Stimulated activated CD4-positive, alpha-beta T cell treated with anti-CD3 and anti-CD28 coated beads, TNF-alpha, amount 100 ng/mL, for 1 hour (primary cell): Measurements from ENCODE around the gene STAT4.
A peak's percentile ranks its signal among the peaks of the same experiment; 100 is the strongest.

Experiments
- DNase-seq, 3 donors: peaks; one replicate each; pipeline ENCODE4 v3.0.0-alpha.2; 2020; ENCODE audit warnings: low read depth in 3 of 3, low spot score in 1 of 3

Gene STAT4, protein sequence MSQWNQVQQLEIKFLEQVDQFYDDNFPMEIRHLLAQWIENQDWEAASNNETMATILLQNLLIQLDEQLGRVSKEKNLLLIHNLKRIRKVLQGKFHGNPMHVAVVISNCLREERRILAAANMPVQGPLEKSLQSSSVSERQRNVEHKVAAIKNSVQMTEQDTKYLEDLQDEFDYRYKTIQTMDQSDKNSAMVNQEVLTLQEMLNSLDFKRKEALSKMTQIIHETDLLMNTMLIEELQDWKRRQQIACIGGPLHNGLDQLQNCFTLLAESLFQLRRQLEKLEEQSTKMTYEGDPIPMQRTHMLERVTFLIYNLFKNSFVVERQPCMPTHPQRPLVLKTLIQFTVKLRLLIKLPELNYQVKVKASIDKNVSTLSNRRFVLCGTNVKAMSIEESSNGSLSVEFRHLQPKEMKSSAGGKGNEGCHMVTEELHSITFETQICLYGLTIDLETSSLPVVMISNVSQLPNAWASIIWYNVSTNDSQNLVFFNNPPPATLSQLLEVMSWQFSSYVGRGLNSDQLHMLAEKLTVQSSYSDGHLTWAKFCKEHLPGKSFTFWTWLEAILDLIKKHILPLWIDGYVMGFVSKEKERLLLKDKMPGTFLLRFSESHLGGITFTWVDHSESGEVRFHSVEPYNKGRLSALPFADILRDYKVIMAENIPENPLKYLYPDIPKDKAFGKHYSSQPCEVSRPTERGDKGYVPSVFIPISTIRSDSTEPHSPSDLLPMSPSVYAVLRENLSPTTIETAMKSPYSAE

GRCh38 chr2:191150600-191151330, at the start of gene STAT4:
Gene STAT4, minus strand, starts transcription at chr2:191150994. Its CDS starts 2,791 bp downstream, at chr2:191148203.
- peak; percentile 42 to 52 (median 48) for DNase-seq

GRCh38 chr2:191199929-191200512, 49.2 kb upstream of the STAT4 start:
- DNase-seq, result no peak

DNA sequence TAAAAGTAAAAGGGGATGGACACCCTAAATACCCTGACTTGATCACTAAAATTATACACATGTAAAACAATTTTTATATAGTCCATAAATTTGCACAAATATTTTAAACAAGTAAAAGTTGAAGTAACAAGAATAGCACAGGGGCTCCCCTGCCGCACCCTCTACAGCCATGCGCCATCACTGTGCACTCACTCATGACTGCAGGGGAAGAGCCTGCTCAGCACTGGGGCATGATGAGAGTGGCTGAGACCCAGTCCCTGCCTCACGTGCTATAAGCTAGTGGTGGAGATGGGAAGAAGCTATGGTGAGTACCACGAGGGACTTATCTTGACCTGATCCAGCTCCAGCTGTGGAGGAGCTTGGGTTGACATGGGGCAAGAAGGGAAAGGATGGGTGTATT, 47.5 kb upstream of the STAT4 start:
- no peak for DNase-seq

GRCh38 chr2:191197096-191197495, 46.3 kb upstream of the STAT4 start:
- no peak for DNase-seq

GRCh38 chr2:191195021-191195420, 44.2 kb upstream of the STAT4 start:
- DNase-seq, result no peak

GRCh38 chr2:191190861-191191552, 40.2 kb upstream of the STAT4 start:
- no peak for DNase-seq

GRCh38 chr2:191190435-191190834, 39.6 kb upstream of the STAT4 start:
- DNase-seq, result no peak

- DNase-seq, result no peak
These were observed 38.4 kb upstream of the STAT4 start for GRCh38 chr2:191189112-191189635.

DNA sequence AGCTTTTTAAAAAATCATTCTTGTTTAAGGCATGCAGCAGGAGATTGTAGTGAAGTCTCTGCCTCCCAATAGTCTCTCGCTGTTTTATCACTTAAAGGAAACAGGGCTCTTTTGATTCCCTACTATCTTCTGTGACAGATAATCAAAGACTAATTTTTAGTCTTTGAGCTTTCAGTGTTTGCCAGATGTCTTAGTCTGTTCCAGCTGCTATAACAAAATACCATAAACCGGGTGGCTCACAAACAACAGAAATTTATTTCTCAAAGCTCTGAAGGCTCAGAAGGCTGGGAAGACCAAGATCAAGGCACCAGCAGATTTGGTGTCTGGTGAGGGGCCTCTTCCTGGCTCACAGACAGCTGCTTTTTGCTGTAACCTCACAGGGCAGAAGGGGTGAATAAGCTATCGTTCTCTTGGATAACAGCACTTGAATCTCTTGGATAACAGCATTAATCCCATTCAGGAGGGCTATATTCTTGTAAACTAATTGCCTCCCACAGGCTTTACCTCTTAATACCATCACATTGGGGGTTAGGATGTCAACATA, 37.8 kb upstream of the STAT4 start:
- DNase-seq, result no peak

DNA sequence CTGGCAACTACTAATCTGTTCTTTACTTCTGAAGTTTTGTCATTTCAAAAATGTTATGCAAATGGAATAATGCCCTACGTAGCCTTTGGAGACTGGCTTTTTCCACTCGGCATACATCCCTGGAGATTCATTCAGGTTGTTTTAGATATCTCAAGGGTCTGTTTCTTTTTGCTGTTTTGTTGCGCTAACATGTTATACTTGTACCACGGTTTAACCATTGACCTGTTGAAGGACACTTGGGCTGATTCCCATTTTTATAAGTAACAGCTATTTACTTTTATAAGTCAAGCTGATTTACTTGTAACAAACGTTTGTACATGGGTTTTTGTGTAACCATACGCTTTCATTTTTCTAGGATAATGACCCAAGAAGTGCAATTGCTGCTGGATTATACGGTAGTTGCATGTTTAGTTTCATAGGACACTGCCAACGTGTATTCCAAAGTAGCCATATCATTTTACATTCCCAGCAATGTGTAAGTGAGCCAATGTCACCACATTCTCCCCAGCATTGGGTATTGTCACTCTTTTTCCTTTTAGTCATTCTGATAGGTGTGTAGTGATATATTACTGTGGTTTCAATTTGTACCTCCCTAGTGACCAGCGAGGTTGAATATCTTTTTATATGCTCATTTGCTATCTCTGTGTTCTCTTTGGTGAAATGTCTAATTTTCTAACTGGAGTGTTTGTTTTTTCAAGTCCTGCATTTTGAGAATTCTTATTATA, 36.5 kb upstream of the STAT4 start:
- DNase-seq, result no peak

- DNase-seq, result no peak
These were observed 33.7 kb upstream of the STAT4 start for GRCh38 chr2:191184457-191184856.

GRCh38 chr2:191183516-191183915, 32.7 kb upstream of the STAT4 start:
- DNase-seq, result no peak

- DNase-seq, result no peak
These were observed 32.3 kb upstream of the STAT4 start for GRCh38 chr2:191183081-191183480.

GRCh38 chr2:191180713-191181112, 29.9 kb upstream of the STAT4 start:
- DNase-seq, result no peak

DNA sequence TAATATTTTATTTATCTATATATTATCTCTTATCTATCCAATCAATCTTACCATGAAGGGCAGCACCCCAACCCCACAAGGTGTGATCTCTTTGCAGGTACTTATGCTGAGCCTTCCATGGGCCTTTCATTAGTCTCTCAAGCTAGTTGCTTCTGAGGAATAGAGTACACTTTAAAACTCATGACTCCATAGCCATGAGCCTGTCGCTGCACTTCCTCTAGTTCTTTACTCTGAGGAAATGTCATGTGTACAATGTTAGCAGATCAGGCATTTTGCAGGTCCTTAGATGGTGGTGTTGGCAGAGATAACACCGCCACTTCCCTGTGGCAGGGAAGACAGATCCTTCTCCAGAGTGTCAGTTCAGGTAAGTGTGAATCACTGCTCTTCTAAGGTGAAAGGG, 29.5 kb upstream of the STAT4 start:
- DNase-seq, result no peak

DNA sequence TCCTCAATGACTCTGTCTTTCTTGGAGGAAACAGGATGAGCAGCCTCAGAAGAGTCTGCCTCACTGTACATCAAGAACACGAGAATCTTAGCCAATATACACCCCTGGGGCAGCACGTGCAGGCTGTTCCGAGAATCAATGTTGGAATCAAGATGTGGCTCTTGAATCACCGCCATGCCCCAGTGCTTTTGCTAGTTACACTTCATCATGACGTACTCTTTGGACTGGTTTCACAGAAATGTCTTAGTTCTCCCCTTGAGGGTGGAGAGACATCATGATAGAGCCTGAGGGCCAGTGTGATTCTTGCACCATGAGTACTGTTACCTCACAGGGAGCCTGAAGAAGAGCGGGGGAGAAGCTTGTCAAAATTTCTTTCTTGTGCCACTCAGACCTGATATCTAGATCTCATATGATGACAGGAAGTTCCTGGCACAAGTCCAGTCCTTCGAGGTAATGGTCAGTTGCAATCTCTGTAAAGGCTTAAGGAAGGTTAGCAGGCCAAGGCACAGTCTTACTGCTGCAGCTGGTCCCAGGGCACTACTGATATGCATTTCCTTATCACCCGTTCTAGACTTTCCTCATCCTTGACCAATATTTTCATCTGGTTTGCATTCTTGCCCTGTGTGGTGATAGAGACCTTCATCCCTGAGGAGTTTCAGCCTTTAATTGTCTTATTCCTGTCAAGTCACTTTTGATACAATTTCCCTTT, 28.2 kb upstream of the STAT4 start:
- DNase-seq, result no peak

GRCh38 chr2:191177751-191178736, 27.2 kb upstream of the STAT4 start:
- no peak for DNase-seq
